CD4-positive, alpha-beta T cell treated with Interleukin-1 beta for 1 hour (primary cell): ENCODE measurements around the gene MAP3K14.
"Not testable (repeated sequence)": the region's sequence is repeated elsewhere in the genome, so short reads cannot be mapped to it uniquely, and the experiment has no call there.

Experiments used
- DNase-seq, 2 donors: peaks; one replicate each; pipeline ENCODE4 v3.0.0-alpha.2; 2020 to 2022

Gene MAP3K14

GRCh38 chr17:45314741-45315647 lies 1.8 kb downstream of the MAP3K14 start:
- DNase-seq, result peak; percentile 37 to 39

- no peak for DNase-seq
Measured at GRCh38 chr17:45313996-45314740, 2.7 kb downstream of the MAP3K14 start.

- no peak for DNase-seq
Measured at GRCh38 chr17:45313421-45313771, 3.4 kb downstream of the MAP3K14 start.

- DNase-seq, result no peak
Measured at GRCh38 chr17:45312477-45313420, 4.1 kb downstream of the MAP3K14 start.

- peak; percentile 65 to 69 for DNase-seq
Measured at GRCh38 chr17:45311760-45312476, 4.9 kb downstream of the MAP3K14 start.

- no peak for DNase-seq
Measured at GRCh38 chr17:45311401-45311759, 5.4 kb downstream of the MAP3K14 start.

GRCh38 chr17:45310380-45311324 lies 6.2 kb downstream of the MAP3K14 start:
- DNase-seq, result no peak

- DNase-seq, result no peak
Measured at GRCh38 chr17:45309400-45309799, 7.4 kb downstream of the MAP3K14 start.

- no peak for DNase-seq
Measured at GRCh38 chr17:45308840-45309239, 8.0 kb downstream of the MAP3K14 start.

- no peak for DNase-seq
Measured at GRCh38 chr17:45308016-45308365, 8.8 kb downstream of the MAP3K14 start.

GRCh38 chr17:45307290-45308015 lies 9.4 kb downstream of the MAP3K14 start:
- peak in 1 of 2 donors; percentile 31 for DNase-seq

- no peak for DNase-seq
Measured at GRCh38 chr17:45306623-45307022, 10.2 kb downstream of the MAP3K14 start.

- no peak for DNase-seq
Measured at GRCh38 chr17:45306094-45306493, 10.7 kb downstream of the MAP3K14 start.

GRCh38 chr17:45305530-45306087 lies 11.2 kb downstream of the MAP3K14 start:
- DNase-seq, result no peak

- DNase-seq, result peak in 1 of 2 donors; percentile 42
Measured at GRCh38 chr17:45302649-45303173, 14.1 kb downstream of the MAP3K14 start.

- DNase-seq, result not testable (repeated sequence)
Measured at GRCh38 chr17:45302220-45302619, 14.6 kb downstream of the MAP3K14 start.

GRCh38 chr17:45301674-45302073 lies 15.1 kb downstream of the MAP3K14 start:
- DNase-seq, result no peak

- no peak for DNase-seq
Measured at GRCh38 chr17:45300060-45300751, 16.6 kb downstream of the MAP3K14 start.

- DNase-seq, result no peak
Measured at GRCh38 chr17:45299361-45299760, 17.5 kb downstream of the MAP3K14 start.
